HG03460 (cell line): ENCODE data around the gene BACH2.
A peak's percentile ranks its signal among the peaks of the same experiment; 100 is the strongest.

Experiments used
- ATAC-seq: cut with Tn5 transposase; IDR thresholded peaks from one replicate; pipeline ENCODE4 v1.9.1; 2021; ENCODE audit not compliant: unreplicated experiment

Gene BACH2

DNA sequence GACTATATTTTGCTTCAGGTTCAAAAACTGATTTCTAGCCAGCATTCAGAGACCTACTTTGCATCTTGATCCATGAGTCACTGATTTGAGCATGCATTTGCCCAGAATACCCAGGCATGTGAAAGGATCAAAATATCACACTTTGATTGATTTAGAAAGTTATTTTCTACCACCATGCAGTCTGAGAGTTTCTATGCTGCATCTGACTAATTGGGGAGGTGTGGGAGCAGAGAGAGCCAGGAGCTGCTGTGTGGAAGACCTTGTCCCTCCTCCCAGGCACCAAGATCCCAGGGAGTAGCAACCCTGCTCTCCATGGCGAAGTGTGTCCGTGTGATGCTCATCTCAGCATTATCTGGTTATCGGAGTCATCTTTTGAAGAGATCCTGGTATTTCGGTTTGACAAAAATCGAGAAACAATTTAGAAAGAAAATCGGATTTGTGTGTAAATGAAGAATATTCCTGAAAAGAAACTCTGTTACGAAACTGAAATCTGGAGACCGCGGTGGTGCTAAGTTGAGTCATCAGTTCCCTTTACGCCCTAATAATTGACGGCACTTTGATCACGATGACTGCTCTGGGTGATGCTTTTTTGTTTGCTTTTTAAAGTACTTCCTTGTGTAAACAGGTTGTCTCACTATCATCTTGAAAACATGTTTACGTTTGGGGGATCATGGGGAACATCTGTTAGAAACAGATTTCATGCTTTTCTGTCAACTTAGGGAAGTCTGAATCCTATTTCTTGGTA is 193.4 kb downstream of the BACH2 start:
- peak; percentile 77 for ATAC-seq

DNA sequence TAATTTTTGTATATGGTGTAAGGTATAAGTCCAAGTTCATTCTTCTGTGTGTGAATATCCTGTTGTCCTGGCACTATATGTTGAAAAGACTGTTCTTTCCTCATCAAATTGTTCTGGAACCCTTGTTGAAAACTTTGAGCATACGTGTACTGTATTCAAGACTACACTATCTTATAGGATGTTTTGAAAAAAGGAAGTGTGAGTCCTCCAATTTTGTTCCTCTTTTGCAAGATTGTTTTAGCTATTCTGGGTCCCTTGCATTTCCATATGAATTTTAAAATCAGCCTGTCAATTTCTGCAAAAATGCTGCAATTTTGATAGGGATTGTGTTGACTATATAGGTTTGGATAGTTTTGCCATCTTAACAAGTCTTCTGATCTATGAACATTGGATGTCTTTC is 195.2 kb downstream of the BACH2 start:
- ATAC-seq: no peak

DNA sequence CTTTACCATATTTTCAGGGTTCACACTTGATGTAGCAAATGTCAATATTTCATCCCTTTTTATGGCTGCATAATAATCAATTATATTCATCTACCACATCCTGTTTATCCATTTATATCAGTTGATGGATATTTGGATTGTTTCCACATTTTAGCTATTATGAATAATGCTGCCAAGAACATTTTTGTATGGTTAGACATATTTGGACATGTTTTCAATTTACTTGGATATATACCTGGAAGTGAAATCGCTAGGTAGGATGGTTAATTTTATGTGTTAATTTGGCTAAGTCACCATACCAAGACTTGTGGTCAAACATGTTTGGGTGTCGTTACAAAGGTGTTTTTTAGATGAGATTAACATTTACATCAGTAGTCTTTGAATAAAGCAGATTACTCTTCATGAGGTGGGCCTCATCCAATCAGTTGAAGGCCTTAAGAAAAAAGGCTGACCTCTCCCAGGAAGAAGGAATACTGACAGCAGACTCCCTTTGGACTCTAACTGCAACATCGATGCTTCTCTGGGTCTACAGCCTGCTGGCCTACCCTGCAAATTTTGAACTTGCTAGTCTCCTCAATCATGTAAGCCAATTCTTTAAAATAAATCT is 196.5 kb downstream of the BACH2 start:
- no peak for ATAC-seq

DNA sequence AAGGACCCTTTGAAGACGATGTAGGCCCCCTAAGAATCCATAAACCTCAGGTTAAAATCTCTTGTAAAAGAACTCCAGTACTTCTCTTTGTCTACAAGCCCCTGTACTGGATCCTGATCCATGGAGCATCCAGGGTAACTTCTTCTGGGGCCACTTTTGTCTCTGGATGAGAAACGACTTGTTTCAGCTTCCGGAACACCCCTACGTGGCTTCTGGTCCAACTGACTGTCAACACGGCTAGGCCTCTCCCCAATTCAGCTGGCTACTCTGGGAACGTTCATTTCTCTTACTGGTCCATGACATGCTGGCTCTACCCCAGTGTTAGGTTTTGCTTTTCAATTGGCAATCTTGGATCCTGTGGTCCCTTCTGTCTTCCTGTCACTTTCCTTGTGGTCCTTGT is 198.0 kb downstream of the BACH2 start:
- no peak for ATAC-seq

DNA sequence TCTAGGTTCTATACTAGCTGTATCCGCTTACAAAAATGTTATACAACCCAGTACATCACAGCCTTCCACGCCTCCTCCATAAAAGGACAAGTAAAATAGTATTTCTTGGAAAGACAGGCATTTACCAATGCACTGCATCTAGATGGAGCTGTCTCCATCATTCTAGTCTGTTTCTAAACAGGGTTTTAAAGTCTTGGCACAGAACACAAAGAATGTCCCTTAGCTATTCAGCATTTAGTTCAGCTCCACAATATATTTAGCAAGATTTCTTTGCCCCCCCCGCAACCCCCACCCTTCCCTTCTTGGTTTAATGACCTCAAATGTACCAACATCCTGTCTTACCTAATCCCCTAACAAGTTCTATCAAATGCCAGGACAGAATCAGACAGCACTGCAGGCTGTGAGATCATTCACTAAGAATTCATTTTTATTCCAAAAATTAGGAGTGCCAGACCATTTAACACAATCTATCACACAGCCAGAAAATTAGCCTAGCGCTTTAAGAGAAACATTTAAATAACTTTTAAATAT is 198.6 kb downstream of the BACH2 start:
- ATAC-seq: no peak

DNA sequence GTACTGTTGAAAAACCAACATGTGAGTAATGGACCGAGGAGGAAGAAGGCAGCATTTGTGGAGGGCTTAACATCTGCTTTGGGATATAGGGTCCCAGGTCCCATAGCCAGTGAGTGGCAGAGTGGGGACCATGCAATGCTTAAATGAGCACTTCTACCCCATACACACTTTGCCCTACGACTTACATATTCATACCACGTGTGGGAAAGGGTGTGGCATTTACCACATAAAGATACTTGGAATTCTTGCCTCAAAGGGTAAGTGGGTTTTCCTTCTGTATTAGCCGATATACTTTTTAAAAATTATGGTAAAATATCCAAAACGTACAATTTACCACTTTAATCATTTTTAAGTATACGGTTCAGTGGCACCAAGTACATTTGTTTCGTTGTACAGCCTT is 199.3 kb downstream of the BACH2 start:
- no peak for ATAC-seq

DNA sequence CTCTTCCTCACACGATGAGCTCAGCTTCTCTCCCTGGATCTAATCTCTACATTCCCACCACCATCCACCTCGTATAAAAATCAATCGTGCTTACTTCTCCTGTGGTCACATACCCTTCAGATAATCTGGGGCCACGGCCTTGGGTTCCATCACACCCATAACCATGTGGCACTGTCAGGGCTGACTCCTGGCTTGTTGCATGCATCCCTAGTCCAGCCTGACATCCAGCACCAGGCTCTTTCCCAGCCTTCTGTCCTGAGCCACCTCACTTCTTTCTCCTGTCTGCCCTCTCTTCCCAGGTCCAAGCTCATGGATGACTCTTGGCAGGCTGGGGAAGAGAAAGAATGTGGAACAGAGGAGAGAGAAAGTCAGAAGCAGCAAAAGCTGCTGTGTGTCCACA is 199.8 kb downstream of the BACH2 start:
- no peak for ATAC-seq

DNA sequence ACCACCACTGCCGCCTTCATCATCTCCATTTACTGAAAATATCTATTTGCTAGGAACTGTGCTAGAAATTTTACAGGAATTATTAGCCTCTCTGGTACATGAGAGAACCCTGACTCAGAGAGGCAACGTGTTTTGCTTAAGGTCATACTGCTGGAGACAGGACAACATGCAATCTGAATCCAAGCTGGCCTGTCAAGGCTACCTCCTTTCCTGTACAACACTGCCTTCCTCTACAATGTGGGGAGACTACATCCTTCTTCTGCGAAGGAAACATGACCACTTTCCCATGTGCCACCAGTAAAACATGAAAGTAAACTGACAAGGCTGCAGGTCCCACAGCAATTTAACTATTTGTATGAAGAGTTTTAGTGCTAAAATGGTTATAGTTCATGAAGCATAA is 200.9 kb downstream of the BACH2 start:
- ATAC-seq: no peak

DNA sequence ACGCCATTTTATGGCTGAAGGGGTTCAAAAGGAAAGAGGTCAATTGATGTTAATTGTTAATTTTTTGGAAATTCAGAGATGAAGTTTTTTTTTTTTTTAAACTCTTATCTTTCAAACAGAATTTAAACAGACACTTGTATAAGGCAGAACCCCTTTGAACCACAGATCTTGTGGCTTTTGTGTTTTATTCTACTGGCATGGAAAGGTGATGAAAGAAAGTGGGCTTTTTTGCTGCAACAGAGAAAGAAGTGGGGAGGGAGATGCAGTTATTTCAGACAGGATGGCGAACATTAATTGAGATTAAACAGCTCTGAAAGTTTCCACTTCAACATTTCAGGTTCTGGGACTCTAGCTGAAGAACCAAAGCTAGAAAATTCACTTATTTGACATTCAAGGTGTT is 201.5 kb downstream of the BACH2 start:
- ATAC-seq: no peak

DNA sequence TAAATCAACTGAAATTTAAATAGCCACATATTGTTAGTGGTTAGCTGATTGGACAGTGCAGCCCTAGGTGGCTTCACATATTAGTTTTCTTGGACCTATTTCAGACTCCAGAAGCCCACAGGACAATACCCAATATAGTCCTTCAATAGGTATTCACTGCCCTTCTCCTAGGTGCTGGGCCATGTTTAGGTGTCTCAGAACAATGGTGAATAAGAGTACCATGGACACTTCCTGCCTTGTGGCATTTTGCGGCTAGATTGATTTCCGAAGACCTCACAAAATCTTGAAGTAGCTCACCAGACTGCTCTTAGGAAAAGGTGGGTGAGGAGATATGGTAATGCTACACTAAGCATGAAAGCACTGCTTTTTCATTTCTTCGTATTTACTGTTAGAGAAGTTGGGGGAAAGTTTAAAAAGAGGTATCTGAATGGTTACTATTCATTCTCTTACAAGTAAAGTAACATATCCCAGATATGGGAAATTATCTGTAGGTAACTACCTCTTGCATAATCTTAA is 203.0 kb downstream of the BACH2 start:
- no peak for ATAC-seq

DNA sequence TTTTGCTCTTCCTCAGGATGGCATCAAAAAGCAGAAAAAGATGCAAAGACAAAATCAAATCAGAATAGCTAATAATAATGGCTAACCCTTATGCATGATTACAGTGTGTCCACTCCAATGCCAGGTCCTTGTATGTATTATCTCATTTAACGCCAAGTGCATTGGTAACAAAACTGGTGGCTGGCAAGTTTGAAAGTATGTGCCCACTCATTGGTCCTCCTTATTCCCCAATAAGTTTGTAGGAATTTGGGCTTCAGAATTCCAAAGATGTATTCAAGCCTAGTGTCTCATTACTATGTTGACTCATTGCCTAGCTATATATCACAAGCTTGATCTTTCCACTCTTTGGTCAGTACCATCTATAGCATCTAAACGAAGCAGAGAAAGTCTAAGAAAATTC is 205.8 kb downstream of the BACH2 start:
- no peak for ATAC-seq

DNA sequence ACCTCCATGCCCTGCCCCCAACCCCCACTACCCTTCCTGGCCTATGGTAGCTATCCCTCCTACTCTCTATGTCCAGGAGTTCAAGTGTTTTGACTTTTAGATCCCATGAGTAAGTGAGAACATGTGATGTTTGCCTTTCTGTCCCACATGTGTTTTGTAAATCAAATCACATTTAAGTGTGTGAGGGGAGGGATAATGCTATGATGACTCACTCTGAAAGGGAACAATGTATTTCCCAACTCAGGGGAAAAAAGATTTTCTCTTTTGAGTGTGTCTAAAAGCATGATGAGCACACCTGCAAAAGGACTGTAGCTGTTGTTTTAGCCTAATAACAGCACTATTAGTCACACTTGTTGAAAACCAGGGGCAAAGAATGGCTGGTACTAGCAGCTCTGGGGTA is 208.6 kb downstream of the BACH2 start:
- no peak for ATAC-seq

DNA sequence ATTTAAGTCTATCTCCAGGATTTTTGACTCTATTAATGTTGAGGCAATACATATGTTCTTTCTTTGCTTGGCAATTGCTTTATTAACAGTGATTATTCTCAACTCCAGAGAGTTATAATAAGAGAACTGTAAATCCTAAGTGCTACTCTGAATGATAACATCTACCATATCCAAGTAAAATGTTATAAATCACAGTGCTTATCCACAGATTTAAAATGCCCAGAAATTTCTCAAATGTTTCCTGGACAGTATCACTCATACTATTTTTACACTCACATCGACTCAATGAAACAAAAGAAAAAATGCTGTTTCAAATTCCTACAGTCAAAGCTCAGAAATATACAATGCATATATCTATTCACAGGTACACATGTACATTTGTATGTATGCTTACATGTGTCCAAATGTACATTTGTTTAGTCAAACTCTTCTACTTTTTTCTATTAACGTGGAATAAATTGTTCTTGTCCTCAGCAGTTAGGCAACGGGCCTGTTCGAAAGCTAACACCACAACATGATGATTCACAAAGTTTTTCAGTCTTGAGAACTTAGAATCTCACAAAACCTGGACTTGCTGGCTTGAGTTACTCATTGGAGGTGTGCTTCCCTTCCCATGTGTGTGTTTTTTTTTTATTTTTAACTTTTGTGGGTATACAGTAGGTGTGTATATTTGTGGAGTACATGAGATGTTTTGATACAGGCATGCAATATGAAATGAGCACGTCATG is 209.4 kb downstream of the BACH2 start:
- no peak for ATAC-seq

DNA sequence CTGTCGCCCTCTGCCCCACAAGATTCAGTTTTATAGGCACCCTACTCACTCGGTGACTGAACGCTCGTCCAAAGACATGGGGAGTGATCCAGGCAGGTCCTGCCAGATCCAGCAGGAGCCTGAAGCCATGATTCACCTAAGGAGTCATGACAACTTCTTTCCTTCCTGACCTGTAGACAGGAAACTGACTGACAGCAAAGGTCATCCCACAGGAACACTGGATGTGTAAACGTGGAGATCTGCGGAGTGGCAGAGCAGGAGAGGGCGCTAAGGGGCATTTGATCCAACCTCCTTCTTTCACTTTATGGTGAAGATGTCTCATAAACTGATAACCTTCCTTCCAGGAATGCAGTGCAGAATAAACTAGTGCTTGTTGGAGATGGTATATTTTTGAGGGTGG is 210.1 kb downstream of the BACH2 start:
- ATAC-seq: no peak

DNA sequence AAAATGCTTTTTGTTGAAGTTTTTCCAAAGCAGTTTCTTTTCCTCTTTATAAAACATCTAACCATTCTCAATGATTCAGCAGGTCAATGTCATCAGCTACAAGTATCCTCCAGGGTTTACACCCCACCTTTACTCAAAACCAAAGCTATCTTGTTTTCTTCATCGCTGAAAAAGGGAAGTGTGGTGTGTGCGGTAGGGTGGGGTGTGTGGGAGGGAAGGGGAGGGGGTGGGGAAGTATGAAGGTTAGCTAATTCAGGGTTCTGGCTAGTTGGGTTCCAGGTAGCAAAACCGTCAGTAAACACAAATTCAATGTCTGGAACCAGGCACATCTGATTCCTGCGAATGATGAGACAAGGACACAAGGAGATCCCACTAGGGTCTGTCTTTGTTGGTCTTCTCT is 212.8 kb downstream of the BACH2 start:
- ATAC-seq: no peak

DNA sequence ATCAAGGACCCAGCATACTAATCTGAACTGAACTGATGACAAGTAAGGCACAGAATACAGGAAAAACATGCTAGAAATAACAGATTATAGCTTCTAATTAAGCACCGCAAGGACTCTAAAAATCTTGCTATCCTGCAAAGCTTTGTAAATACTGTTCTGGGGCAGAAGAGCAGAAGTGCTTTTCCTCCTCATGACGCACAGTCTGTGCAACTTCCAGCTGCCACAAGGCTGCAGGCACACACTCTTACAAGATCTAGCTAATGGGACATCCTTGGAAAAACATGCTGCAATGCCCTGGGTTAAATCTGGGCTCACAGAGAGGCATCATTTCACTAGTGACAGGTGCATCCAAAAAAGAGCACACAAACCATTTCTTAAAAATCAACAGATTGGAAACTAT is 213.8 kb downstream of the BACH2 start:
- no peak for ATAC-seq

DNA sequence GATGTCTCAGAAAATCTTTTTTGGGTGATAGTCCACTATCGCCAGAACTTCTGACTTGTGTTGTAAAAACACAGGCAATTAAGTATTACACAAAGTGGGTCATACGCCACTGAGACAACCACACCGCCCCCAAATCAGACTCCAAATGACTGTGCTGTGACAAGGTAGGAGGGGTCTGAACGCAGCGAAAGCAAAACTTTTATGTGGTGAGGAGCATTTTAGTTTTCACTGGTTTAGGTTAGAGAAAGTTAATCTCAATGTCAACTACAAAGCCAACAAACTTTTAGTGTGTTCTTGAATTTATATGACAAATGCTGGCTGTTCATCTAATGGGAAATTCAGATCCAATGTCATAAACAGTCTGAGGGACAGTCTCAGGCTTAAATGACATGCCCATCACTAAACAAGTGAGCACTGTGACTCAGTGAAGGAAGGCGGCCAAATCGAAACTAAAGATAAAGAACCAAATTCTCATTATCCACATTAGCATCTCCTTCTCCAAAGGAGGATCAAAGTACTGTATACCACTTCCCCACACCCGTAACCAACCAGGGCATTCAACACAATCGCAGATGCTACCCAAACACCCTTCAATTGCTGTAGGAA is 215.7 kb downstream of the BACH2 start:
- peak; percentile 87 for ATAC-seq

DNA sequence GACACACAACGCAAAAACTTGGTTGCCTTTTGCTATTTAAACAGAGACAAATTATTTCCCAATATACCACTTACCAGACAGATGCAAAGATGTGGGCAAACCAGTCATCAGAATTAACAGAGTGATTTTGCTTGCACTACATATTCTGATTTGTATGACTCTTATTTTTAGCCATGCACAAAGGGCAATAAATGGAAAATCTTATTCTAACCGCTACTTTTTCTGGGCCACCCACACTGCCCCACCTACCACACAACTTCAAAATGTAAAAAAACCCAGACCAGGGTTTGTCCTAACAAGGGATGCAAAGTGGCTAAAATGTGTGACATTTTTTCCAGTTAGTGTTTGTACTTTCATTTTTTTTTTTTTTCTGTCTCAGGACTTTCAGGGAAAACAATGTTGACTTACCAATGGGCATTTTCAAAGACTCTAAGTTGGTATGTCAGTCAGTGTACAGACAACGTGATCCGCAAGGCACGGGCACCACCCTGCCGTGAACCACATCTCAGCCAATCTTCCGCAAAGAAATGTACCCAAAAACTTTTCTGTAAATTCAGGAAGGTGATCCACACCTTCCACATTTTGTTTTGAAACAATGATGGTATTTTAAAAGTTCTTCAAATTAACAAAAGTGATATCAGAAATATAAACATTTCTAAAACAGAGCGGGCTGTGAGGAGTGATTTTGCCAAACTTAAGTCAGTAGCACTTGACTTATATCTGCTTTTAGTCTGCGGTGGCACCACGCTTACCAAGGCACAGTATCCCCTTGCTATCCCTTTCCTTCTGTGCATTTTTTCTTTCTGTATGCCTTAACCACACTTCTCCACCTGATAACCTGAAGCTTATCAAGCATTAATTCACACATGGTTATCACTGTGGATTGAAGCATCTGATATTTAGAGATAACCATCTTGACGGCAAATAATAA is 216.8 kb downstream of the BACH2 start:
- no peak for ATAC-seq

DNA sequence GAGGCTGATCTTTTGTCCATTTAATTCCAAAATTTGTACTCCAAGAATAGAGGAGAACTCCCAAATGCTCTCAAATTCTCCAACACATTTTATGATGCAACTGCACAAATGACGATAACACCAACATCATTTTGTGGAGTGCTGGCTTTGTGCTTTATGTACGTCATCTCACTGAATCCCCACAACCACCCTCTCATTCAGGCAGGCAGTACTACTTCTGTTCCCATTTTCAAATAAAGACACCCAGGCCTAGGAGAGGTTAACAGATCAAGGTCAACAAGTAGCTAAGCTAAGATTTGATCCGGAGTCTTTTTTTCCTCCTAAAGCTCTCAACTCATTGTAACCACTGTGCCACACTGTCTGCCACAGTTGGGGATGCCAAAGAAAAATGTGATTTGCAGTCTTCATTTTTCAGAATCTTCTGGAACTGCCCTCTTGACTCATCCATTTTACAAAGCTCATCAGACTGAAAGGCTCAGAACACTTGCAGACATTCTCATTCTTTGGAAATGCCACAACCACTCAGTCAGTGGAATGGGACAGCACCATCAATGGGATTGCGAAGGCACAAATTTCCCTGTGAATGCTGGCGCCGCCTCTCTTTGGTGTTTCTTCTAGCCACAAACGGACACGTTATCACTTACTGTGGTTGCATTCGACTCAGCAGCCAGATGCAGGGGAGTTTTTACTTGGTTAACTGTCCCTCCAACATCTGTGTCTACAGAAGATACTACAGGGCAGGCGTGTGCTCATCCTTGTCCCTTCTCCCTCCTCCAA is 217.9 kb downstream of the BACH2 start:
- ATAC-seq: no peak
